EH (cell line): ENCODE data around the gene ALG1.
"Not testable (repeated sequence)": the region's sequence is repeated elsewhere in the genome, so short reads cannot be mapped to it uniquely, and the experiment has no call there.

Experiments
- DNase-seq: peaks from one replicate; pipeline ENCODE4 v3.0.0-alpha.2; 2015; ENCODE audit warnings: low read depth

The ALG1 gene

GRCh38 chr16:5071681-5072333, at the start of gene ALG1:
ALG1 (plus strand) TSS chr16:5071843; CDS start chr16:5071850, 7 bp downstream.
- DNase-seq: peak; percentile 86

- no peak for DNase-seq
Observed at GRCh38 chr16:5022521-5022920, 49.1 kb upstream of the ALG1 start.

GRCh38 chr16:5024632-5025031, 47.0 kb upstream of the ALG1 start:
- no peak for DNase-seq

GRCh38 chr16:5025171-5025632, 46.4 kb upstream of the ALG1 start:
- no peak for DNase-seq

- DNase-seq: no peak
Observed at GRCh38 chr16:5026664-5027063, 45.0 kb upstream of the ALG1 start.

GRCh38 chr16:5027086-5027485, 44.6 kb upstream of the ALG1 start:
- DNase-seq: no peak

GRCh38 chr16:5027575-5028235, 43.9 kb upstream of the ALG1 start:
- DNase-seq: no peak

- no peak for DNase-seq
Observed at GRCh38 chr16:5028950-5029475, 42.6 kb upstream of the ALG1 start.

- no peak for DNase-seq
Observed at GRCh38 chr16:5030251-5030870, 41.3 kb upstream of the ALG1 start.

- no peak for DNase-seq
Observed at GRCh38 chr16:5031601-5032000, 40.0 kb upstream of the ALG1 start.

- DNase-seq: no peak
Observed at GRCh38 chr16:5032748-5033167, 38.9 kb upstream of the ALG1 start.

- DNase-seq: peak; percentile 84
Observed at GRCh38 chr16:5033256-5034166, 38.1 kb upstream of the ALG1 start, which contains the start of gene NAGPA. NAGPA (minus strand) TSS chr16:5033935; CDS start chr16:5033914, 21 bp downstream.

GRCh38 chr16:5034167-5034523, 37.5 kb upstream of the ALG1 start:
- no peak for DNase-seq

- DNase-seq: no peak
Observed at GRCh38 chr16:5035909-5036227, 35.8 kb upstream of the ALG1 start.

GRCh38 chr16:5036228-5037156, 35.2 kb upstream of the ALG1 start:
- no peak for DNase-seq

GRCh38 chr16:5040451-5040850, 31.2 kb upstream of the ALG1 start:
- DNase-seq: no peak

GRCh38 chr16:5041600-5042133, 30.0 kb upstream of the ALG1 start:
- DNase-seq: peak; percentile 48

GRCh38 chr16:5042574-5043171, 29.0 kb upstream of the ALG1 start:
- peak; percentile 49 for DNase-seq

GRCh38 chr16:5044011-5044540, 27.6 kb upstream of the ALG1 start:
- DNase-seq: no peak

GRCh38 chr16:5044581-5044980, 27.1 kb upstream of the ALG1 start:
- not testable (repeated sequence) for DNase-seq
